Lung (tissue), 12 donors: ENCODE results near the gene NTRK2. TPM values are rescaled to one million over a fixed set of nuclear protein-coding genes. Genes with fewer than 3 reads are reported as not detected.

Source experiments
- ATAC-seq: fragments of 200-7000 bp; cut with Tn5 transposase; one replicate; pipeline ENCODE4 v1.9.1; 2020; ENCODE audit warnings: moderate number of reproducible peaks; ENCODE audit not compliant: insufficient read depth, low FRiP score
- DNase-seq, 3 donors: peaks; one replicate each; pipeline ENCODE4 v3.0.0-alpha.2; 2013 to 2017
- H3K27ac ChIP-seq, 2 donors: one replicate each; pipeline ENCODE4 v1.5.1; 2013; ENCODE audit warnings: mild to moderate bottlenecking in 2 of 2, moderate library complexity in 2 of 2, control low read depth in 1 of 2, inconsistent platforms in 1 of 2, low read depth in 1 of 2, low read length in 1 of 2
- H3K27me3 ChIP-seq, 3 donors: one replicate each; pipeline ENCODE4 v1.5.1; 2013; ENCODE audit warnings: low read length in 2 of 3; ENCODE audit not compliant: control insufficient read depth in 3 of 3, insufficient read depth in 3 of 3
- H3K36me3 ChIP-seq, 4 donors: one replicate each; pipeline ENCODE4 v1.5.1; 2013; ENCODE audit warnings: low read length in 4 of 4, mild to moderate bottlenecking in 1 of 4, moderate library complexity in 1 of 4; ENCODE audit not compliant: control insufficient read depth in 4 of 4, insufficient read depth in 4 of 4
- H3K4me1 ChIP-seq, 5 donors: one replicate each; pipeline ENCODE4 v1.5.1; 2013; ENCODE audit warnings: low read length in 5 of 5, mild to moderate bottlenecking in 2 of 5, moderate library complexity in 1 of 5; ENCODE audit not compliant: control insufficient read depth in 5 of 5, insufficient read depth in 5 of 5
- H3K4me3 ChIP-seq: one replicate; pipeline ENCODE4 v1.5.1; 2013; ENCODE audit warnings: mild to moderate bottlenecking, control low read depth, moderate library complexity
- H3K9ac ChIP-seq, 2 donors: one replicate each; pipeline ENCODE4 v1.5.1; 2013; ENCODE audit warnings: low read length in 2 of 2, control low read depth in 1 of 2; ENCODE audit not compliant: insufficient read depth in 1 of 2
- H3K9me3 ChIP-seq, 4 donors: one replicate each; pipeline ENCODE4 v1.5.1; 2013; ENCODE audit warnings: low read length in 3 of 4, mild to moderate bottlenecking in 1 of 4, moderate library complexity in 1 of 4; ENCODE audit not compliant: control insufficient read depth in 4 of 4, insufficient read depth in 3 of 4
- WGBS, 2 donors: extraction: QIAGEN DNeasy Blood & Tissue Kit; methylation state at CpG; one replicate each; pipeline ENCODE4 v1.1.7; 2013; 5-methylcytosine and 5-hydroxymethylcytosine counted together
- polyA plus RNA-seq, 2 donors: library from polyadenylated mRNA; stranded (reverse); fragments of 200-250 nt; gene quantifications; one replicate each; pipeline ENCODE4 v1.2.1, GENCODE V29; 2013
- total RNA-seq, 2 donors: library from RNA; depleted of rRNA in 1 of 2; stranded (reverse); fragments of >200 nt in 1 of 2; gene quantifications; one replicate each; pipeline ENCODE4 v1.2.1, GENCODE V29; 2014 to 2021
- TF ChIP-seq, protein P1 (sequence below): IDR thresholded peaks from 2 replicates; pipeline ENCODE4 v1.5.1; 2012; ENCODE audit warnings: mild to moderate bottlenecking; ENCODE audit errors: control extremely low read depth, extremely low read depth
- donor health status: control.
- donor health status: control.
- donor health status: Bipolar disorder and iron deficiency.
- donor health status: healthy.
- donor health status: DM: yes; HTN: yes; CAD: no.

NTRK2 gene
- total and polyA plus RNA-seq, 4 donors = 0.33 to 14.4 (median 3.3) TPM

- 72 to 81% methylated on average over 4 of the region's 4 CpGs for WGBS, 2 donors
- Histone ChIP-seq H3K4me1 (no peaks in the 10 kb centered on the region), H3K9me3 (no peaks in the 10 kb centered on the region), H3K36me3 (no peaks in the 10 kb centered on the region), H3K4me3 (no peak overlapping the region), H3K27me3 (peaks cover 0 to 10% (median 7%) of the 10 kb centered on the region in 3 donors), H3K27ac (no peak overlapping the region), H3K9ac (no peak overlapping the region)
- DNase-seq (no peak), ATAC-seq (no peak)
- TF ChIP-seq, protein P1, sequence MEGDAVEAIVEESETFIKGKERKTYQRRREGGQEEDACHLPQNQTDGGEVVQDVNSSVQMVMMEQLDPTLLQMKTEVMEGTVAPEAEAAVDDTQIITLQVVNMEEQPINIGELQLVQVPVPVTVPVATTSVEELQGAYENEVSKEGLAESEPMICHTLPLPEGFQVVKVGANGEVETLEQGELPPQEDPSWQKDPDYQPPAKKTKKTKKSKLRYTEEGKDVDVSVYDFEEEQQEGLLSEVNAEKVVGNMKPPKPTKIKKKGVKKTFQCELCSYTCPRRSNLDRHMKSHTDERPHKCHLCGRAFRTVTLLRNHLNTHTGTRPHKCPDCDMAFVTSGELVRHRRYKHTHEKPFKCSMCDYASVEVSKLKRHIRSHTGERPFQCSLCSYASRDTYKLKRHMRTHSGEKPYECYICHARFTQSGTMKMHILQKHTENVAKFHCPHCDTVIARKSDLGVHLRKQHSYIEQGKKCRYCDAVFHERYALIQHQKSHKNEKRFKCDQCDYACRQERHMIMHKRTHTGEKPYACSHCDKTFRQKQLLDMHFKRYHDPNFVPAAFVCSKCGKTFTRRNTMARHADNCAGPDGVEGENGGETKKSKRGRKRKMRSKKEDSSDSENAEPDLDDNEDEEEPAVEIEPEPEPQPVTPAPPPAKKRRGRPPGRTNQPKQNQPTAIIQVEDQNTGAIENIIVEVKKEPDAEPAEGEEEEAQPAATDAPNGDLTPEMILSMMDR = no peak
These were observed 157.8 kb downstream of the NTRK2 start for GRCh38 chr9:84827216-84827765.

DNA sequence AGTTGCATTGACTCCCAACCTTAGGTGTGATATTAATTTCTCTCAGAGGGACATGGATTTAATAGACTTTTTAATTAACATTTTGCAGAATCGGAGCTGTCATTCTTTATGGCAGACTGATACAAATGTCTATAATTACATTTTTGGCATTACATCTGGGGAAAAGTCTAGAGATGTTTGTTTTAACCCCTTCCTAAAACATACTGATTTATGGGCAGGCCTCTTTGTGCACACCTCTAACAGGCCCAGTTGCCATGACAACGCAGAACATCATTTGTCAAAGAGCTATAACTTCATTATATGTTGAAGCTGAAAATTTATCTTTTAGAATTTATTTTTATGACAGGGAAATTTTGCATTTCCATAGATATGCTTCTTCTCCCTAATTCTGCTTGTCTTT lies 158.5 kb downstream of the NTRK2 start:
- no peaks in the 10 kb centered on the region for H3K4me1 ChIP-seq
- no peaks in the 10 kb centered on the region for H3K9me3 ChIP-seq
- ATAC-seq (no peak), DNase-seq (no peak)
- H3K27ac ChIP-seq = no peak overlapping the region
- no peak overlapping the region for H3K9ac ChIP-seq
- WGBS, 2 donors = 95 to 96% methylated on average over 2 of the region's 2 CpGs
- TF ChIP-seq, protein P1 = no peak
- no peak overlapping the region for H3K4me3 ChIP-seq
- H3K36me3 ChIP-seq = no peaks in the 10 kb centered on the region
- H3K27me3 ChIP-seq = peaks cover 0 to 7% (median 2%) of the 10 kb centered on the region in 3 donors

- Histone ChIP-seq H3K4me3 (no peak overlapping the region), H3K4me1 (no peaks in the 10 kb centered on the region), H3K27ac (no peak overlapping the region), H3K9ac (no peak overlapping the region), H3K36me3 (no peaks in the 10 kb centered on the region), H3K27me3 (peaks cover 0 to 7% (median 2%) of the 10 kb centered on the region in 3 donors), H3K9me3 (no peaks in the 10 kb centered on the region)
- TF ChIP-seq, protein P1 = no peak
- DNase-seq = no peak
- WGBS, 2 donors = 88 to 90% methylated on average over 8 of the region's 8 CpGs
- no peak for ATAC-seq
These were observed 159.9 kb downstream of the NTRK2 start for GRCh38 chr9:84829471-84829870.
